Prostate gland (tissue), 2 donors: Measurements from ENCODE around the gene DCST1. TPM values are rescaled to one million over a fixed set of nuclear protein-coding genes. Genes with fewer than 3 reads are reported as not detected.

Experiments used
- DNase-seq: peaks from one replicate; pipeline ENCODE4 v3.0.0-alpha.2; 2019; ENCODE audit warnings: low spot score
- H3K27ac ChIP-seq, 2 donors: fragments of 200-600 bp; sonication (generic); 2 replicates each; pipeline ENCODE4 v1.5.1; 2017 to 2019
- H3K27me3 ChIP-seq: fragments of 200-600 bp; sonication (generic); replicated peaks from 2 replicates; pipeline ENCODE4 v1.5.1; 2019; ENCODE audit not compliant: insufficient read depth
- H3K36me3 ChIP-seq, 2 donors: fragments of 200-600 bp; sonication (generic); 1 replicate in 1 of 2; 2 replicates in 1 of 2; pipeline versions ENCODE4 v1.5.1 to v1.8.1; 2017 to 2019
- H3K4me1 ChIP-seq: fragments of 200-600 bp; sonication (generic); replicated peaks from 2 replicates; pipeline ENCODE4 v1.5.1; 2019
- H3K4me3 ChIP-seq, 2 donors: fragments of 200-600 bp; sonication (generic); 2 replicates each; pipeline ENCODE4 v1.5.1; 2017 to 2019
- H3K9me3 ChIP-seq: fragments of 200-600 bp; sonication (generic); 2 replicates; pipeline ENCODE4 v1.5.1; 2017
- POLR2A ChIP-seq: fragments of 450-650 bp; IDR thresholded peaks from one replicate; pipeline ENCODE4 v1.6.1; 2016; ENCODE audit warnings: antibody characterized with exemption, mild to moderate bottlenecking
- POLR2AphosphoS5 ChIP-seq: sonication (generic); formaldehyde crosslinking; IDR thresholded peaks from one replicate; pipeline ENCODE4 v1.6.1; 2017; ENCODE audit warnings: antibody characterized with exemption
- WGBS: methylation state at CpG from one replicate; pipeline ENCODE4 v1.1.5; 2018; 5-methylcytosine and 5-hydroxymethylcytosine counted together
- intact Hi-C: fragments of 100-400 bp; cut with DNase I; formaldehyde crosslinking; loops from one replicate; pipeline ENCODE4 v1.14.2; 2022
- total RNA-seq, 2 donors: library from RNA; depleted of rRNA; stranded (reverse); fragments of >200 nt; gene quantifications; one replicate each; pipeline ENCODE4 v1.1.0, GENCODE V29; 2016
- TF ChIP-seq, protein P1 (sequence below), 4 experiments: fragments of 200-600 bp in 2 of 4; fragments of 450-650 bp in 2 of 4; sonication (generic) in 2 of 4; IDR thresholded peaks; 1 replicate in 3 of 4; 2 replicates in 1 of 4; pipeline ENCODE4 v1.5.1; 2016 to 2019; ENCODE audit warnings: antibody characterized with exemption in 4 of 4, mild to moderate bottlenecking in 2 of 4, moderate library complexity in 2 of 4

The DCST1 gene
- total RNA-seq, 2 donors from 2014 or later, result 0.51 TPM; not detected in 1

DNA sequence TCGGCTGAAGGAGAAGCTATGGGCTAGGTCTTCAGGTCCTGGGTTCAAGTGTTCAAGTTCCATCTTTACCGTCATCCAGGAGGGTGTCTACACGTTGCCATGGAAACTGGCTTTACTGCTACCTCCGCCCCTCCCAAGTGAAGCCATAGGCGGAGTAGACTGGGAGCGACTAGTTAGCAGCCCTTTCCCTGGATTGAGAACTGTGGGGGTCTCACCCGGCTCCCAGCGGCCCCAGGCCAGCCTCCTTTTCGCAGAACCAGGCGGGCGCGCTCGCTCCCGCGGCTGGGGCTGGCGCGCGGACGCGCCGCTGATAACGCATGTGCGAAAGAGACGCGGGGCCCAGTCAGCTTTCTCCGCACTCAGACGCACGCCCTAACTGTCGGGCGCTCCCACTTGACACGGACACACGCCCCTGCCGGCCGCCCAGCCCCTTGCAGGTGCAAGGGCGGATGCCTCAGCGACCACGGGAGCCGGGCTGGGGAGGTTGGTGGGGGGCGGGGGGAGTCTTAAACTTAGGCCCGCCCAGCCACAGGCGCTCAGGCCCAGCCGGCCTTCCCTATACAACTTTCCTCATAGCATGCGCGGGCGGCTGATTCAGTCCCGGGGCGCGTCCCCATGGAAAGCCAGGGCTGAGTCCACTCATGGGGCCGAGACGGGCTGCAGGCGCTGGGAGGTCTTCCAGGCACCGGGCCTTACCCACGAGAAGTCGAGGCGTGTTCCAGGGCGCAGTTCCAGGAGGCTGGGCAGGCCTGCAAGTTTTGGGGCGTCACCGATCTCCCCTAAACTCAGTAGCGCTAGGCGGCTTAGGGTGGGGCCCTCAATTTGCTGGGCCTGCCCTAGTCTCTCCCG, 37.3 kb downstream of the DCST1 start:
- 4% methylated on average over 49 of the region's 61 CpGs for WGBS
- peak overlapping the region; percentile 27 to 37 for H3K4me3 ChIP-seq
- no peaks in the 10 kb centered on the region for H3K36me3 ChIP-seq
- DNase-seq, result peak; percentile 52
- intact Hi-C loops, result no loop called here
- H3K27me3 ChIP-seq, result no peaks in the 10 kb centered on the region
- TF ChIP-seq POLR2A (no peak), POLR2AphosphoS5 (peak; percentile 50)
- TF ChIP-seq, protein P1, sequence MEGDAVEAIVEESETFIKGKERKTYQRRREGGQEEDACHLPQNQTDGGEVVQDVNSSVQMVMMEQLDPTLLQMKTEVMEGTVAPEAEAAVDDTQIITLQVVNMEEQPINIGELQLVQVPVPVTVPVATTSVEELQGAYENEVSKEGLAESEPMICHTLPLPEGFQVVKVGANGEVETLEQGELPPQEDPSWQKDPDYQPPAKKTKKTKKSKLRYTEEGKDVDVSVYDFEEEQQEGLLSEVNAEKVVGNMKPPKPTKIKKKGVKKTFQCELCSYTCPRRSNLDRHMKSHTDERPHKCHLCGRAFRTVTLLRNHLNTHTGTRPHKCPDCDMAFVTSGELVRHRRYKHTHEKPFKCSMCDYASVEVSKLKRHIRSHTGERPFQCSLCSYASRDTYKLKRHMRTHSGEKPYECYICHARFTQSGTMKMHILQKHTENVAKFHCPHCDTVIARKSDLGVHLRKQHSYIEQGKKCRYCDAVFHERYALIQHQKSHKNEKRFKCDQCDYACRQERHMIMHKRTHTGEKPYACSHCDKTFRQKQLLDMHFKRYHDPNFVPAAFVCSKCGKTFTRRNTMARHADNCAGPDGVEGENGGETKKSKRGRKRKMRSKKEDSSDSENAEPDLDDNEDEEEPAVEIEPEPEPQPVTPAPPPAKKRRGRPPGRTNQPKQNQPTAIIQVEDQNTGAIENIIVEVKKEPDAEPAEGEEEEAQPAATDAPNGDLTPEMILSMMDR (IDR thresholded peaks at IDR 0.05), result peak in 2 of 4 experiments; percentile 46 to 56
- H3K27ac ChIP-seq, result peak overlapping the region; percentile 54 to 60
- peaks cover 10% of the 10 kb centered on the region for H3K4me1 ChIP-seq
- H3K9me3 ChIP-seq, result no peaks in the 10 kb centered on the region

DNA sequence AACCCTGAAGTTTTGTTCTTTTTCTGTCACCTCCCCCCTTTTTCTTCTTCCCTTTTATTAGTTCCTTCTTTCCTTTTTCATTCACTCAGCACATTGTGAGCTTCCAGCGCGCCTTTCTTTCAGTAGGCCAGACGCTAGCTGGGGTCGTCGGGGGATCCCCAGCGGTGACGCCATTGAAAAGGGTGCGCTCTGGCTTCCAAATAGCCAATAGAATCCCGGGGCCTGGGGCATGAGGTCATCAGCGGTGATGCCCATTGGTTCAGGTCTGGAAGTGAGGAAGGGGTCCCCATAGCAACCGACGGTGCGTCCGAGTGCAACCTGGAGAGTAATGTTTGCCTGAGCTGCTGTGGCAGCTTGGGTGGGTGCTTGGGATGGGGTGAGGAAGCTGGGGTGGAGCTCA, 38.1 kb downstream of the DCST1 start:
- TF ChIP-seq POLR2A (no peak), POLR2AphosphoS5 (no peak)
- TF ChIP-seq, protein P1 (IDR thresholded peaks at IDR 0.05), result no peak
- H3K36me3 ChIP-seq, result no peaks in the 10 kb centered on the region
- no peaks in the 10 kb centered on the region for H3K9me3 ChIP-seq
- H3K4me3 ChIP-seq, result no peak overlapping the region
- 72% methylated on average over 14 of the region's 14 CpGs for WGBS
- intact Hi-C loops, result no loop called here
- H3K27me3 ChIP-seq, result no peaks in the 10 kb centered on the region
- no peak overlapping the region for H3K27ac ChIP-seq
- DNase-seq, result no peak
- peaks cover 10% of the 10 kb centered on the region for H3K4me1 ChIP-seq

DNA sequence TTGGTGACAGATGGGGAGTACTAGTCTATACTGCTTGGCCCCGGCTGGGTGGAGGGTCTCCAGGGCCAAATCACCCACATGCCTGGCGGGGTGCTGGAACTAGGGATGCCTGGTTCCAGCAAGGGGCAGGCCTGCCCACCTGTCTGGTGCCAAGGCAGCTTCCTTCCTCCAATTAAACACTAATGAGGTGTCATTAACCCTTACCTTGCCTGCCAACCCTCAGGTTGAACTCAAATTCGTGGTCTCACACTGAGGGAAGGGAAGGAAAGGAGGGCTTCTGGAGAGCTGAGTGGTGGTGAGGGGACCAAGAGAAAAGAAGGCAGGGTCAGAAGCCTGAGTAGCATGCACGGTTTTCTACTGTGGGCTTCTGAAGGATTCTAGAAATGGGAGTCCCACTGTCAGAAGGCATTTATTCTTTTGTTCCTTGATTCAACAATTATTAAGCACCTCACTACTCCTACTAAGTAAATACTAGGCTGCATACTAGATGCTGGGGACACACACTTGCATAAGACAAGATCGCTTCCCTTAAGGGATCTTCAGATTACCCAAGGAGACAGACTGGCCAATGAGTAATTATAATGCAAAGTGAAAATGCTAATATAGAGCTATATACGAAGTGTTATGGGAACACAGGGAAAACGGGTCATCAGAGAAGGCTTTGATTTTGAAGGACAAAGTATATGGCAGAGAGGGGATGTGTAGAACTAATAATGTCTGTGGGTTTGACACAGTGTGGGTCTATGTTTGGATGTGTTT, 39.1 kb downstream of the DCST1 start:
- intact Hi-C loops, result no loop called here
- DNase-seq, result no peak
- Histone ChIP-seq H3K27ac (no peak overlapping the region), H3K4me3 (no peak overlapping the region), H3K27me3 (no peaks in the 10 kb centered on the region), H3K9me3 (no peaks in the 10 kb centered on the region), H3K36me3 (no peaks in the 10 kb centered on the region), H3K4me1 (peaks cover 10% of the 10 kb centered on the region)
- 50% methylated on average over 7 of the region's 7 CpGs for WGBS
- no peak for TF ChIP-seq POLR2A
- TF ChIP-seq, protein P1 (IDR thresholded peaks at IDR 0.05), result no peak
- no peak for TF ChIP-seq POLR2AphosphoS5

DNA sequence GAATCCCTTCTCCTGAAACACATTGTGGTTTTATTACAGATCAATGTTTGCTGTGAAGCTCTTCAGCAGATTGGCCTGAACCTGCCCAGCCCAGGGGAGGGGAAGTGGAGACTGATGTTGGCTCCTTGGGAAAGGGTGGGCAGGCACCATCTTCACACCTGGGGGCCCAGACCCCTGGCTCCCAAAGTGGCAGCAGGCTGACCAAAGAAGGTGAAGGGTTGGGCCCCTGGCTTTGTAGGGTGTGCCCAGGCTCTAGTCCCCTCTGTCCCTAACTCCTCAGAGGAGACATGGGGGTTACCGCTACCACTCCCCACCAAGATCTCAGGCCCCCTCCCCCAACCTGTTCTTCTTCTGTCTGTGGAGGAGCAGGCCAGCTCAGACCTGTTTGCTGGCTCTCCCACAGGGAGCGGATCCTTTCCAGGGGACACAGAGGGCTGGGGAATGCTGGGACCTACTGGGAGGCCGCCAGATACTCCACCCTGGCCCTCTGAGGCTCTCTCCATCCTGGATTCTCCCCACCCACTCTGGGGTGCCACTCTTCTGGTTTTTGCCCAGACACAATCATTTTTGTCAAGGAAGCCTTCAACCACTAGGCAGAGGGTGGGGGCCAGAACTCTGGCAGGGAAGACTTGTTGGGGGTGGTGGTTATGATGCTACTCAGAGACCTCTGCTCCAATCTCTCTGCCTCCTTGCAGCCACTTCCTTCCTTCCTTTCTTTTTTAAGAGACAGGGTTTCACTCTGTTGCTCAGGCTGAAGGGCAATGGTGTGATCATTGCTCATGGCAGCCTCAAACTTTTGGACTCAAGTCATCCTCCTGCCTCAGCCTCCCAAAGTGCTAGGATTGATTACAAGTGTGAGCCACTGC, 40.0 kb downstream of the DCST1 start:
- 51% methylated on average over 3 of the region's 3 CpGs for WGBS
- H3K27me3 ChIP-seq, result no peaks in the 10 kb centered on the region
- no peak for TF ChIP-seq POLR2AphosphoS5
- TF ChIP-seq, protein P1 (IDR thresholded peaks at IDR 0.05), result no peak
- no peak for TF ChIP-seq POLR2A
- intact Hi-C loops, result no loop called here
- H3K4me3 ChIP-seq, result no peak overlapping the region
- no peak for DNase-seq
- no peak overlapping the region for H3K27ac ChIP-seq
- no peaks in the 10 kb centered on the region for H3K36me3 ChIP-seq
- peaks cover 10% of the 10 kb centered on the region for H3K4me1 ChIP-seq
- H3K9me3 ChIP-seq, result no peaks in the 10 kb centered on the region
